OCI-LY7 (cell line): ENCODE results near the gene SIX3.

ENCODE experiments used
- CTCF ChIP-seq: fragments of 200-600 bp; sonication (generic); conservative IDR thresholded peaks from 2 replicates; pipeline ENCODE4 v1.5.1; 2014; ENCODE audit warnings: mild to moderate bottlenecking, antibody characterized with exemption, low read length, moderate library complexity, mixed read lengths
- EZH2phosphoT487 ChIP-seq: fragments of 200-600 bp; sonication (generic); IDR thresholded peaks from 2 replicates; pipeline ENCODE4 v1.6.1; 2018; ENCODE audit warnings: low read depth, borderline replicate concordance, mild to moderate bottlenecking, mixed run types, antibody characterized with exemption, low read length, moderate library complexity, mixed read lengths

GRCh38 chr2:44939106-44940048 is 2.1 kb upstream of the SIX3 start:
- TF ChIP-seq CTCF (no peak), EZH2phosphoT487 (no peak)
